HG03135 (cell line): ENCODE measurements around the gene TTC39A.

Experiments
- ATAC-seq: cut with Tn5 transposase; IDR thresholded peaks from one replicate; pipeline ENCODE4 v1.9.1; 2021; ENCODE audit warnings: mild to moderate bottlenecking, moderate library complexity; ENCODE audit not compliant: unreplicated experiment

TTC39A gene

GRCh38 chr1:51316113-51316845, 14.1 kb downstream of the TTC39A start:
- no peak for ATAC-seq

- ATAC-seq, result no peak
Measured at GRCh38 chr1:51314974-51315373, 15.4 kb downstream of the TTC39A start.

- ATAC-seq, result no peak
Measured at GRCh38 chr1:51313961-51314777, 16.2 kb downstream of the TTC39A start.

- ATAC-seq, result no peak
Measured at GRCh38 chr1:51313268-51313852, 17.0 kb downstream of the TTC39A start.

- no peak for ATAC-seq
Measured at GRCh38 chr1:51312718-51313117, 17.6 kb downstream of the TTC39A start.

- no peak for ATAC-seq
Measured at GRCh38 chr1:51311826-51312225, 18.5 kb downstream of the TTC39A start.

GRCh38 chr1:51310871-51311613, 19.3 kb downstream of the TTC39A start:
- no peak for ATAC-seq

- no peak for ATAC-seq
Measured at GRCh38 chr1:51309291-51309690, 21.1 kb downstream of the TTC39A start.

- ATAC-seq, result no peak
Measured at GRCh38 chr1:51308636-51309035, 21.7 kb downstream of the TTC39A start.

GRCh38 chr1:51306950-51307349, 23.4 kb downstream of the TTC39A start:
- ATAC-seq, result no peak

- ATAC-seq, result no peak
Measured at GRCh38 chr1:51305371-51305823, 25.0 kb downstream of the TTC39A start.

- ATAC-seq, result no peak
Measured at GRCh38 chr1:51304360-51304759, 26.0 kb downstream of the TTC39A start.

- ATAC-seq, result no peak
Measured at GRCh38 chr1:51303751-51304251, 26.6 kb downstream of the TTC39A start.

GRCh38 chr1:51303315-51303714, 27.0 kb downstream of the TTC39A start:
- no peak for ATAC-seq

GRCh38 chr1:51302746-51303145, 27.6 kb downstream of the TTC39A start:
- ATAC-seq, result no peak

GRCh38 chr1:51302270-51302669, 28.1 kb downstream of the TTC39A start:
- ATAC-seq, result no peak

GRCh38 chr1:51301844-51302162, 28.6 kb downstream of the TTC39A start:
- ATAC-seq, result no peak

GRCh38 chr1:51301152-51301843, 29.1 kb downstream of the TTC39A start:
- ATAC-seq, result peak; percentile 35

- ATAC-seq, result no peak
Measured at GRCh38 chr1:51299981-51300670, 30.2 kb downstream of the TTC39A start.
